Endodermal cell (in vitro differentiated cells): ENCODE results near the gene LRRC1. TPM values are rescaled to one million over a fixed set of nuclear protein-coding genes. Genes with fewer than 3 reads are reported as not detected.

Experiments
- DNase-seq: peaks from one replicate; pipeline ENCODE4 v3.0.0-alpha.2; 2017
- H3K27ac ChIP-seq: 2 replicates; pipeline ENCODE4 v1.5.1; 2013; ENCODE audit warnings: mild to moderate bottlenecking, low read depth, low read length, moderate library complexity
- H3K27me3 ChIP-seq: 2 replicates; pipeline ENCODE4 v1.6.1; 2013; ENCODE audit warnings: mild to moderate bottlenecking, low read length, moderate library complexity; ENCODE audit not compliant: insufficient read depth, control insufficient read depth, poor library complexity, severe bottlenecking
- H3K36me3 ChIP-seq: 2 replicates; pipeline ENCODE4 v1.7.0; 2013; ENCODE audit warnings: mild to moderate bottlenecking, low read length, moderate library complexity; ENCODE audit not compliant: control insufficient read depth, insufficient read depth
- H3K4me1 ChIP-seq: one replicate; pipeline ENCODE4 v1.7.0; 2013; ENCODE audit warnings: low read length; ENCODE audit not compliant: control insufficient read depth, insufficient read depth
- H3K4me3 ChIP-seq: 2 replicates; pipeline ENCODE4 v1.5.1; 2013; ENCODE audit warnings: mild to moderate bottlenecking, low read length, moderate library complexity
- H3K9ac ChIP-seq: 2 replicates; pipeline ENCODE4 v1.6.1; 2013; ENCODE audit warnings: mild to moderate bottlenecking, low read length, moderate library complexity; ENCODE audit not compliant: poor library complexity, severe bottlenecking; ENCODE audit errors: extremely low read depth
- H3K9me3 ChIP-seq: 2 replicates; pipeline ENCODE4 v1.6.1; 2013; ENCODE audit warnings: mild to moderate bottlenecking, low read length, moderate library complexity; ENCODE audit not compliant: control insufficient read depth
- H3K27ac Mint-ChIP-seq: 2 replicates; pipeline ENCODE4 v1.8.0; 2020; ENCODE audit warnings: mixed read lengths
- H3K27me3 Mint-ChIP-seq: 2 replicates; pipeline ENCODE4 v1.8.0; 2021; ENCODE audit warnings: mild to moderate bottlenecking, mixed read lengths; ENCODE audit not compliant: insufficient read depth
- H3K36me3 Mint-ChIP-seq: 2 replicates; pipeline ENCODE4 v1.8.0; 2020; ENCODE audit warnings: low read depth, mixed read lengths
- H3K4me1 Mint-ChIP-seq: 2 replicates; pipeline ENCODE4 v1.8.0; 2020; ENCODE audit warnings: mixed read lengths
- H3K4me3 Mint-ChIP-seq: 2 replicates; pipeline ENCODE4 v1.8.0; 2020; ENCODE audit warnings: mild to moderate bottlenecking, moderate library complexity, mixed read lengths
- H3K9me3 Mint-ChIP-seq: 2 replicates; pipeline ENCODE4 v1.8.0; 2020; ENCODE audit warnings: mild to moderate bottlenecking, mixed read lengths
- WGBS, 2 experiments: methylation state at CpG; one replicate each; pipeline versions ENCODE4 v1.1.5 to v1.1.7; 2013; ENCODE audit warnings: missing lambda C conversion rate in 2 of 2, mixed read lengths in 1 of 2; ENCODE audit not compliant: insufficient coverage in 1 of 2, insufficient read length in 1 of 2; 5-methylcytosine and 5-hydroxymethylcytosine counted together
- long read RNA-seq, 4 experiments: library from polyadenylated mRNA in 2 of 4; library from RNA in 1 of 4; library from capped mRNA in 1 of 4; stranded (forward) in 3 of 4; unstranded in 1 of 4; transcript quantifications; one replicate each; pipeline ENCODE4 v2.0.0, GENCODE V29; 2020 to 2021; ENCODE audit warnings: inconsistent platforms in 1 of 4
- polyA plus RNA-seq, 2 experiments: library from polyadenylated mRNA; stranded (reverse); fragments of 50-300 nt; gene quantifications; one replicate each; pipeline ENCODE4 v1.2.3, GENCODE V29; 2013
- total RNA-seq, 2 donors: library from RNA; stranded (reverse); fragmentation: NEBNext Ultra II Directional in 1 of 2; extraction: Animal tissue kit (Norgen Biotek cat#: 25700) in 1 of 2; gene quantifications; 2 replicates in 1 of 2; 3 replicates in 1 of 2; pipeline ENCODE4 v1.2.1, GENCODE V29; 2021
- TF ChIP-seq, protein P1 (sequence below): fragments of 200-600 bp; sonication (generic); conservative IDR thresholded peaks from 2 replicates; pipeline ENCODE4 v1.5.0; 2021; ENCODE audit warnings: antibody characterized with exemption, mild to moderate bottlenecking

LRRC1 gene
- 10 to 100 TPM; 14.1 to 15.3 TPM for total RNA-seq
- polyA plus RNA-seq (2013, experiment 1 of 2), result 12.7 TPM
- 8.8 TPM for polyA plus RNA-seq (2013, experiment 2 of 2)
- long read RNA-seq, experiment 1, partial matches to known transcripts, result 1 of 5 reads
- long read RNA-seq, experiment 1, other reads (novel, unspliced or antisense), result 2 of 5 reads
- long read RNA-seq, experiment 2, transcript LRRC1-202 (14 exons, 3,180 nt), result major isoform, 37 of 52 reads
- long read RNA-seq, experiment 2, partial matches to known transcripts, result 4 of 52 reads
- long read RNA-seq, experiment 2, other reads (novel, unspliced or antisense), result 10 of 52 reads
- long read RNA-seq, experiment 3, transcript LRRC1-202 (14 exons, 3,180 nt), result major isoform, 16 of 22 reads
- long read RNA-seq, experiment 3, partial matches to known transcripts, result 1 of 22 reads
- long read RNA-seq, experiment 3, other reads (novel, unspliced or antisense), result 5 of 22 reads
- long read RNA-seq, experiment 4, partial matches to known transcripts, result 1 of 3 reads
- long read RNA-seq, experiment 4, other reads (novel, unspliced or antisense), result 1 of 3 reads

DNA sequence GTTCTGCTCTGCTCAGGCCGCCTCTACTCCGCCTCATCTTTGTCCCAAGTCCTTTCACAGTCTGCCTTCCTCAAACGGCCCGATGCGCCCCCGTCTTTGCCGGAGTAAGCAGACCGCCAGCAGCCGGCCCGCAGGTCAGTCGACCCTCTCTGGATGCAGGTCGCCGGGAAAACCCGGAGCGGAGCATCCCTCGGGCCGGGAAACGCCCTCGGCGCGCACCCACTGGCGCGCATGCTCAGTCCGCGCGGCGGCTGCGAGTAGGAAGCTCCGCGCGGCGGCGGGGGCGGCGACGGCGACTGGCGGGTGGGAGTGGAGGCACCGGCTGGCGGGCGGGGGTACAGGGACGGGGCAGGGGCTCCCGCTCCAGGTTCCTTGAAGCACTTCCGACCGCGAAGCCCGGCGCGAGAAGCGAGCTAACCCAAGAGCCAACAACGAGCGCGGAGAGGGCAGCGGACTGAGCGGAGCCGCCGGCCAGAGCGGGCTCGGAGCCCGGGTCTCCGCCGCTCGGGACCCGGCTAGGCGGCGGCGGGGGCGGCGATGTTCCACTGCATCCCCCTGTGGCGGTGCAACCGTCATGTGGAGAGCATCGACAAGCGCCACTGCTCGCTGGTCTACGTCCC is at the start of gene LRRC1:
Gene LRRC1, plus strand, starts transcription at position 286 of the 620 bp plus-strand sequence. Its CDS starts 252 bp downstream, at position 538.
- Histone ChIP-seq H3K9ac (peak within 1 kb of the TSS; percentile 70), H3K27ac (no peak within 1 kb of the TSS), H3K4me3 (peak within 1 kb of the TSS; percentile 93), H3K4me1 (peaks cover 7% of the 10 kb centered on the region), H3K9me3 (peaks cover 4% of the 10 kb centered on the region), H3K27me3 (peaks cover 26% of the 10 kb centered on the region), H3K36me3 (no peaks in the 10 kb centered on the region)
- peak; percentile 98 for DNase-seq
- WGBS, 2 experiments, result 0% methylated on average over 31 to 75 of the region's 75 CpGs
- Mint-ChIP-seq H3K9me3 (no peaks in the 10 kb centered on the region), H3K36me3 (no peaks in the 10 kb centered on the region), H3K4me3 (peak within 1 kb of the TSS; percentile 93), H3K4me1 (peaks cover 19% of the 10 kb centered on the region), H3K27me3 (peaks cover 34% of the 10 kb centered on the region), H3K27ac (peak within 1 kb of the TSS; percentile 96)
- TF ChIP-seq, protein P1, sequence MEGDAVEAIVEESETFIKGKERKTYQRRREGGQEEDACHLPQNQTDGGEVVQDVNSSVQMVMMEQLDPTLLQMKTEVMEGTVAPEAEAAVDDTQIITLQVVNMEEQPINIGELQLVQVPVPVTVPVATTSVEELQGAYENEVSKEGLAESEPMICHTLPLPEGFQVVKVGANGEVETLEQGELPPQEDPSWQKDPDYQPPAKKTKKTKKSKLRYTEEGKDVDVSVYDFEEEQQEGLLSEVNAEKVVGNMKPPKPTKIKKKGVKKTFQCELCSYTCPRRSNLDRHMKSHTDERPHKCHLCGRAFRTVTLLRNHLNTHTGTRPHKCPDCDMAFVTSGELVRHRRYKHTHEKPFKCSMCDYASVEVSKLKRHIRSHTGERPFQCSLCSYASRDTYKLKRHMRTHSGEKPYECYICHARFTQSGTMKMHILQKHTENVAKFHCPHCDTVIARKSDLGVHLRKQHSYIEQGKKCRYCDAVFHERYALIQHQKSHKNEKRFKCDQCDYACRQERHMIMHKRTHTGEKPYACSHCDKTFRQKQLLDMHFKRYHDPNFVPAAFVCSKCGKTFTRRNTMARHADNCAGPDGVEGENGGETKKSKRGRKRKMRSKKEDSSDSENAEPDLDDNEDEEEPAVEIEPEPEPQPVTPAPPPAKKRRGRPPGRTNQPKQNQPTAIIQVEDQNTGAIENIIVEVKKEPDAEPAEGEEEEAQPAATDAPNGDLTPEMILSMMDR, result no peak

DNA sequence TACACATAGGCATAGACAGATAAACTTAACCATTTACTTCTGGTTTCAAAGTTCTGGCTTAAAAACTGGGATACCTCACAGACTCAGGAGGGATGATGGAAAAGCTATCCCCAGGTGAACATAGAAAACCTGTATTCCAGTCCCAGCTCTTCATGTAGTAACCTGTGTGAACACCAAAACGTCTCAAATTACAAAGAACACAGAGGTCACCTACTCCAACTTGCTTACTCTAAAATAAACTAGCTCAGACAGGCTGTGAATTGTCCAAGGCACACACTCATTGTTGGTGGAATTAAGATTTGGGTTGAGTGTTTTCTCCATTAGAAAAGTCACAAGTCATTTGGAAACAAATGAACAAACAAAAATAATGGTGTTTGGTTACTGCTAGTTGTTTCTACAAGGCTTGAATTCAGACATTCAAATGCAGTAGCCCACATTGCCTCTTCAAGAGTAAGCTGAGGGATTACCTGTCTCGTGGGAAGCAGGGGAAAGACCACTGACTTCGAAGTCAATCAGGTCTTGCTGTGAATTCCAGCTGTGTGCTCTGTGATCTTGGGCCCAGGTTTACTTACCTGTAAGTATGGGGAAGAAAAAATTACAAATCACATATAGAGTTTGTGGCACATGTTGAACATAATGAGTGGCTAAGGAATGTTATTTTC is 48.2 kb upstream of the LRRC1 start:
- H3K36me3 Mint-ChIP-seq, result no peaks in the 10 kb centered on the region
- peaks cover 9% of the 10 kb centered on the region for H3K4me1 Mint-ChIP-seq
- no peaks in the 10 kb centered on the region for H3K9me3 Mint-ChIP-seq
- Histone ChIP-seq H3K27me3 (no peaks in the 10 kb centered on the region), H3K9me3 (no peaks in the 10 kb centered on the region), H3K27ac (no peak overlapping the region), H3K4me3 (no peak overlapping the region), H3K4me1 (peaks cover 6% of the 10 kb centered on the region), H3K36me3 (no peaks in the 10 kb centered on the region), H3K9ac (no peak overlapping the region)
- H3K27me3 Mint-ChIP-seq, result no peaks in the 10 kb centered on the region
- H3K27ac Mint-ChIP-seq, result peak overlapping the region; percentile 55
- TF ChIP-seq, protein P1, result no peak
- WGBS, 2 experiments, result 17 to 51% methylated on average over 1 to 3 of the region's 3 CpGs
- DNase-seq, result no peak
- no peak overlapping the region for H3K4me3 Mint-ChIP-seq

DNA sequence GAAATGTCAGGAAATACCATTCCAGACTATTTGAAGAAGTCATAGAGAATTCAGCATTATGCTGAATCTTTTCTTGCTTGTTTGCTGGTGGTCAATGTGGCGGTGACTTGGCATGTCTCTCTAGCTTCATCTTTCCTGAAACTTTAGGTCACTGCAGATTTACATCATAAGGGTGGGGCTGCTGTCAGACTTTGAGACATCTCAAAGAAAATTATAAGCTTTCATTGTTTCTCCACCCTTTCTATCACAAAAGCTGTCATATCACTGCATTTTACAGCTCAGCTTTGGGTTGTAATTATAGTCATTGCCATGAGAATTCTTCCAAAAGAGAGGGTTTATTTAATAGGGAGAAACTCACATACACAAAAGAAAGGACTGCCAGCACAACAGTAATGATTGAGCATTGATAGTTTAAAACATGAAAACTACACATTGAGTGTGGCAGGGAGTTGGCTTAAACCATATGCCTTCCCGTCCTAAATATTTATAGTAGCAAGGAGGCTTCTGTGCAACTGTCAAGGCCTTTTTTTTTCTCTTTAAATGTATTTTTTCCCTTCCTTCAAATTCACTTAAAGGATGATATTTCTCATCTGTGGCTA is 44.7 kb upstream of the LRRC1 start:
- Mint-ChIP-seq H3K9me3 (no peaks in the 10 kb centered on the region), H3K27ac (no peak overlapping the region), H3K27me3 (no peaks in the 10 kb centered on the region), H3K36me3 (no peaks in the 10 kb centered on the region), H3K4me3 (no peak overlapping the region), H3K4me1 (peaks cover 11% of the 10 kb centered on the region)
- Histone ChIP-seq H3K4me1 (peaks cover 6% of the 10 kb centered on the region), H3K9me3 (no peaks in the 10 kb centered on the region), H3K27me3 (no peaks in the 10 kb centered on the region), H3K9ac (no peak overlapping the region), H3K4me3 (no peak overlapping the region), H3K36me3 (no peaks in the 10 kb centered on the region), H3K27ac (no peak overlapping the region)
- WGBS, 2 experiments, result 93 to 100% methylated on average over 2 of the region's 2 CpGs
- DNase-seq, result no peak
- TF ChIP-seq, protein P1, result no peak
